DMS153 treated with DMSO at 0.1 percent for 48 hours (cell line): ENCODE data around the gene STAG2.

Experiments used
- DNase-seq: peaks from one replicate; lab custom pipeline; 2025; ENCODE audit not compliant: unreplicated experiment; lab: John Stamatoyannopoulos, UW

STAG2 gene

GRCh38 chrX:123973921-123974320, 12.4 kb downstream of the STAG2 start:
- no peak for DNase-seq

DNA sequence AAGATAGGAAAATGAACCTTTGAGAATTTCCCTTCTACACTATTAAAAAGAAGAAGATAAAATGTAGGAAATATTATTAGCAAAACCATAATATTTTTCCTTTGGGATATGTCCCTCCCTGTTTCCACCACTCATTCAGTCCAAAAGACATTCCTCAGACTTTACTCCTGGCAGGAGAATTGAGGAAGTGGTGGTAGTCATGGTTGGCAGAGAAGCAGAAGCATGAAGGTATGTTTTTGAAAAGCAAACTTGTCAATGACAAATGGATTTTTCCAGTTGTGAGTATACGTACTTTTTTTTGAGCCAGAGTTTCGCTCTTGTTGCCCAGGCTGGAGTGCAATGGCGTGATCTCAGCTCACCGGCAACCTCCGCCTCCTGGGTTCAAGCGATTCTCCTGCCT, 13.7 kb downstream of the STAG2 start:
- no peak for DNase-seq

DNA sequence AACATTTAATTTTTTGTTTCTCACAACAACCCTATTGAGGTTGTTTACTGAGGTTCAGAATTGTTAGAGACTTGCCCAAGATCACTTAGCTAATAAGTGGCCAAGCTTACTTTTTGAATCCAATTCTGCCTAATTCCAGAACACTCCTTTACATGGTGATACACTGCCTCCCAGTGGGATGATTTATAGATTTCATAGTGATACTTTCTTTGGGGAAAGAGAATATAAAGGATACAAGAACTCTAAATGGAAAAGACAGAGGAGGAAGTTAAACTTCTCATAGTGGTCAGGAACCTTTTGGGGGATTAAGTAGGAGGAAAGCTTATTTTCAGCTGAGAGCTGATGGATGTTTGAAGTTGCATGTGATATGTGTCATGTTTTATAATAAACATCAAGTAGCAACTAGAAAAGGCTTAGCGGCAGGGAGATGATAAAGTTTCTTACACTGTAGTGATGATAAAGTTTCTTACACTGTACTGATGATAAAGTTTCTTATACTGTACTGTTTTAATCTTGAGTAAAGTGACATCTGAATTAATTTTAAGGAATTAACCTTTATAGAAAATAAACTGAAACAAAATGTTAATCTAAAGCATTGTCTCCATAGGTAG, 15.3 kb downstream of the STAG2 start:
- DNase-seq = peak; percentile 16

DNA sequence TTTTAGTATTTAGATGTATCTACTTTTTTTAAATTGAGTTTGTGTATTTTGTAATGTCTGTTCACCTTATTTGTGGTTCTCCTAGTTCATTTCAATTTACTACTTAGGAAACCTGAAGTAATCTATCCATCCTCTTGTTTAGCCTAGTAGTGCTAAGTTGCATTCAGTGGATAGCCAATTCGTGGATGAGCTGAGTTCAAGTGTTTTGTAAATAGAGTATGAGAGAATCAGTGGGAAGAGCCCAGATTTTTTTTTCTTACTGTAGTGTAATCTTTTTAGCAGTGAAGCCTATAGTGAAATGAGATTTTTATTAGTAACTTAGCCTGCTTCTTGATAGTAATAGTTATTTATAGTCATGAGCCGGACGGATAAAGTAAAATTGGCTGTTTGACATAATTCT, 21.7 kb downstream of the STAG2 start:
- no peak for DNase-seq

GRCh38 chrX:123986377-123986776, 24.9 kb downstream of the STAG2 start:
- no peak for DNase-seq

- DNase-seq = no peak
These were observed 27.1 kb downstream of the STAG2 start for GRCh38 chrX:123988423-123989111.

GRCh38 chrX:123989235-123989634, 27.7 kb downstream of the STAG2 start:
- no peak for DNase-seq

DNA sequence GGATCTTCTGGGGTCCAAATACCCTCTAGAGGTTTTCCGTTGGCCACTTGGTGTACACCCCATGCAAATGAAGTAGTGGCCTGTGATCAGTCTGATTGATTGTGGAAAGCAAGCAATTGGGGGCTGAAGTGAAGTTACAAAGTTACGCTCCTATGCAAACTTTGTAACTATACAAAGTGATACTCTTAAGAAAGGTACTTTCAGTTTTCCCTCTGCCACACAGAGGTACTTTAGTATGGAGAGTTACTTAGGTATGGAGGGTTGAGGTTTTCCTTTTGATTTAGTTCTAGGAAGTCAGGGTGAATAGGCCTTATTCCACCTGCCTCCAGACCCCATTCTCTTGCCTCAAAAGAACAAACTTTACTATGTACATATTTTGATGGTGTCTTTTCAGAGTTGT, 28.7 kb downstream of the STAG2 start:
- no peak for DNase-seq

DNA sequence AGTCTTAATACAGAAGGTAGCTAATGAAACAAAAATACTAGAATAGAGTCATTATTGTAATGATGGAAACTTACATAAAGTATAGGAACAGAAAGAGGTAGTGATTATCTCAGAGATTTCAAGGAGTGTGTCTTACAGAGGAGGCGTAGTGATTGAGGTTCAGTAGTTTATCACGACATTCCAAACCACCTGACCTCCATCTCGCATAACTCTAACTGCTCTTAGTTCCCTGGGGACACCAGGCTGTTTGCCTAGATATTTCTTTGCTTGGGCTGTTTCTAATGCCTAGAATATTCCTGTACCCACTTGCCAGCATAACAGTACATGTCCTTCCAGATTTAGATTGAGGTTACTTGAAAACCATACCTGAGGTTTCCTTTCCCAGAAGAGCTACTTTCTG, 29.1 kb downstream of the STAG2 start:
- no peak for DNase-seq

DNA sequence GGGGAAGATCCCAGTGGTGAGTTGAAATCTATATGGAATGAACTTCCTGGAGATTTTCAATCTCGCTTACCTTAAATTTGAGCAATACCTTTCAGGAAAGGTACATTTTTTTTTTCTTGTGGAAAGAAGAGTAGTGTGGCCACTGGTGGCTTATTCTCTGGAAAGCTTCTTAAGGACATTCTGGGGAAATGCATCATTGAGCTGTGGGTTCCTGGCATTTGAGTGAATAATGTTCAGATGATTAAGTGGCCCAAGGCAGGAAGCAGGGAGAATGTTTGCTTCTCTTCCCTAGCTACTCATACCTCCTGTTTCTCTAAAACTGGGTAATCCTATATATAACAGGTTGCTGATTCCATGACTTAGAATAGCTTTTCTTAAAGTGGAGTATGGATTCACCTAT, 31.8 kb downstream of the STAG2 start:
- DNase-seq = no peak

DNA sequence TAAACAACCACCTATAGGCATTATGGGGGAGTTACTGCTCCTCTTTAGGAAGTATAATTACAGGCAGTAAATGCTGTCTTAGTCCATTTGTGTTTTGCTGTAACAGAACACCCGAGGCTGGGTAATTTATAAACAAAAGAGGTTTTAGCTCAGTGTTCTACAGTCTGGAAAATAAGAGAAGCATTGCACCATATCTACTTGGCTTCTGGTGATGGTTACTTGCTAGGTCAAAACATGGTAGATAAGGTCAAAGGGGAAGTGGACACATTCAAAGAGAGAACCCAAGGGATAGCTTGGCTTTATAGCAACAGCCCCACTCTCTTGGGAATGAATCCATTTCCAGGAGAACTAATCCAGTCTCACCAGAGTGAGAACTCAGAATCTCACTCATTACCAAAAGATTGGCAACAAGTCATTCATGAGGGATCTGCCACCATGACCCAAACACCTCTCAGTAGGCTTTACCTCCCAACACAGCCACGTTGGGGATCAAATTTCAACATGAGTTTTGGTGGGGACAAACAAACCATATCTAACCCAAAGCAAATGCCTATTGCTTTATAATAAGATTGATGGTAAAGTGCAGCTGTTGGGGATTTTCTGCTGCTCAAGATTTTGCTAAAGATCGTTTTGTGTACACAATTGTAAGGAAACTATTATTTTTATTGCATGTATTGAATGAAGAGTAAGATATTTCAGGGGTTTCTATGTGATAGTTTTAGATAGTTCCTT, 32.6 kb downstream of the STAG2 start:
- no peak for DNase-seq

DNA sequence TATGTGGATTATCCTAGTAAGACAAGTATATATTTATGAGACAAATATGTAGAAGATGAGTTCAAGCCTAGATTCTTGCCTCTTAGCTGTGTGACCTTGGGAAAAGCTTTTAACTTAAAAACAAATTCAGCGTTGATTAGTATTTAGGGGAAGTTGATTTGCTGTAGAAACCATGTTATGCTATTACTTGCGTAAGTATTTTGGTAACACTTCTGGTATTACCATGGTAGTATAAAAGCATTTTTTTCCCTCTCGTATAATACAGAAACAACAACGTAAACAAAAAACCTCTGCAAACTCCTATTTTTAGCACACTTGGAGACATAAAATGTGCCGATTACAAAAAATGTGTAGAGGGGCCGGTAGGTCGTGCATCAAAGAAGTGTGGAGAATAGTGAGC, 33.2 kb downstream of the STAG2 start:
- no peak for DNase-seq

DNA sequence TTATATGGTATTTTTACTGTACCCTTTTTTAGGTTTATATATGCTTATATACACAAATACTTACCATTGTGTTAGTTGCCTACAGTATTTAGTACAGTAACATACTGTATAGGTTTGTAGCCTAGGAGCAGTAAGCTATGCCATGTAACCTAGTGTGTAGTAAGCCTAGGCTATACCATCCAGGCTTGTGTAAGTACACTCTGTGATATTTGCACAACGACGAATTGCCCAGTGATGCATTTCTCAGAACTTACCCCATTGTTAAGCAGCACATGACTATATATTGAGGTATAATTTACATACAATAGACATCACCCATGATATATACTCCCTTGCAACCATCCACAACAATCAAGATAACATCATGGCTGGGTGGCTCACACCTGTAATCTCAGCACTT, 40.1 kb downstream of the STAG2 start:
- no peak for DNase-seq

GRCh38 chrX:124005228-124005627, 43.7 kb downstream of the STAG2 start:
- no peak for DNase-seq

DNA sequence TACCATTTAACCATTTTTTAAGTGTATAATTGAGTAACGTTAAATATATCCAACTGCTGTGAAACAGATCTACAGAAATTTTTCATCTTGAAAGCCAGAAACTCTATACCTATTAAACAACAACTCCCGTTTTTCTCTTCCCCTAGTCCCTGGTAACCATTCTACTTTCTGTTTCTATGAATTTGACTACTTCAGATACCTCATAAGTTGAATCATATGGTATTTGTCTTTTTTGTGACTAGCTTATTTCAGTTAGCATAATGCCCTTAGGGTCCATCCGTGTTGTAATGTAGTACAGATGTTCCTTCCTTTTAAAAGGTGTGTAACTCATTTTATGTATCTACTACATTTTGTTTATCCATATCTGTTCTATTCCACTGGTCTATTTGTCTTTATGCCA, 48.7 kb downstream of the STAG2 start:
- DNase-seq = no peak

DNA sequence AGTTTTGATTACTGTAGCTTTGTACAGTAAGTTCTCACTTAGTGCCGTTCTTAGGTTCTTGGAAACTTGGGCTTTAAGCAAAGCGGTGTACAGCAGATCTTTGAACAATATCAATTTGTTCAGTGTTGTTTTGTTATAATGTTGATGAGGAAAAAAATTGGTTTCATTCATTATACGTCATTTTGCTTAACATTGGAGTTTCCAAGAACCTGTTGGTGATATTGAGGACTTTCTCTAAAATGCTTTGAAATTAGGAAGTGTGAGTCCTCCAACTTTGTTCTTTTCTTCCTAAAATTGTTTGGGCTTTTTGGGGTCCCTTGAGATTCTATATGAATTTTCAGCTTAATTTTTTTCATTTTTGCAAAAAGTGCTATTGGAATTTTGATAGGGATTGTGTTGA, 49.1 kb downstream of the STAG2 start:
- no peak for DNase-seq

- no peak for DNase-seq
These were observed 54.2 kb downstream of the STAG2 start for GRCh38 chrX:124015721-124016120.

DNA sequence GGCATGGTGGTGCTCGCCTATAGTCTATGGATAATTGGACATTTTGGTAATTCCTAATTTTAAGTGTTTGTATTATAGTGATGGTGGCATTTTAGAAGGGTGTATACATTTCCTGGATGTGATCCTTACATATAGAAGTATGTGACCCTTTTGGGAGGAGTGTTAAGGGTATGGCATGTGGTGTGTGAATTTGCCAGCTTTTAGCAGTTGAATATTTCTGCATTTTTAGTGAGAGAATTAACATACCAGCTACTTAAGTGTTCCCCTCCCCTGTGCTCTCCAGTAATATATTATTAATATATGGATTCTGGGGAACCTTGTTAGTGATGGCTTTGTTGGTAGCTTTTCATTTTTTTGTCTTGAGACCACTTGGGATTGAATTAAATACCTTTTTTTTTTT, 55.3 kb downstream of the STAG2 start:
- no peak for DNase-seq

GRCh38 chrX:124018023-124018422, 56.5 kb downstream of the STAG2 start:
- no peak for DNase-seq

DNA sequence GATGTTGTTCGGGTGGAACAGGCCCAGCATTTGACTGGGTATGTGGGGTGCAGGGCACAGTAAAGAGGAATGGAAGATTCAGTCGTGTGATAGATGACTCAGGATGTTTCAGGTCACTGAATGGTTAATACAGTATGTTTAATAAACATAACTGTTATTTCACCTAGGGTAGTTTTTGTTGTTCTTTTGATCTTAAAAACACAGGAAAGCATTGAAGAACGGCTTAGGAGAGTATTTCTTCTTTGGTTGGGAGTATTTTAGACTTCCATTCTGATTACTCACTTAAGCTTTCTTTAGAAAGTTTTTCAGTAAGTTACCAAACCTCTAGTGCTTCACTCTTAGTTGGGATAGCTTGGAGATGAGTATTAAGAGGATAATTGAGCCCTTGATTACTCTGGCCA, 62.3 kb downstream of the STAG2 start:
- DNase-seq = no peak

- no peak for DNase-seq
These were observed 65.0 kb downstream of the STAG2 start for GRCh38 chrX:124026529-124026928.

DNA sequence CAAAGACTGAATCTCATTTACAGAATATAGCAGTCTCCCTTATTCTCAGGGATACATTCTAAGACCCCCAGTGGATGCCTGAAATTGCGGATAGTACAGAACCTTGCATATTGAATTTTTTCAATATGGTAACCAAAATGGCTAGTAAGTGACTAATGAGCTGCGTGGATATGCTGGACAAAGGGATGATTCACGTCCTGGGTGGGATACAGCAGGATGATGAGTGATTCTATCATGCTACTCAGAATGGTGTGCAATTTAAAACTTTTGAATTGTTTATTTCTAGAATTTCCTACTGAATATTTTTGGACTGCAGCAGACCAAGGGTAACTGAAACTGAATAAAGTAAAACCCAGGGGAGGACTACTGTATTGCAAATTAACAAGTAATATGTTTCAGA, 66.7 kb downstream of the STAG2 start:
- DNase-seq = no peak
